Endothelial cell of umbilical vein (primary cell): ENCODE data around the gene SPEN.

Experiments used
- EZH2 ChIP-seq: IDR thresholded peaks from 2 replicates; pipeline ENCODE4 v1.6.1; 2012; ENCODE audit warnings: borderline replicate concordance, low read depth, mild to moderate bottlenecking, moderate library complexity, low read length, inconsistent platforms; ENCODE audit not compliant: severe bottlenecking
- GATA2 ChIP-seq: IDR thresholded peaks from 2 replicates; pipeline ENCODE4 v1.7.0; 2011; ENCODE audit warnings: low read depth, mild to moderate bottlenecking, moderate library complexity, mixed read lengths, low read length; ENCODE audit not compliant: insufficient read length, insufficient read depth
- MYC ChIP-seq: IDR thresholded peaks from one replicate; pipeline ENCODE4 v1.6.1; 2011; ENCODE audit warnings: mild to moderate bottlenecking, low read depth, low read length
- POLR2A ChIP-seq: IDR thresholded peaks from 2 replicates; pipeline ENCODE4 v1.6.1; 2012; ENCODE audit warnings: low read depth, mild to moderate bottlenecking, control low read depth, low read length
- POLR2AphosphoS5 ChIP-seq: IDR thresholded peaks from 2 replicates; pipeline ENCODE4 v1.6.1; 2012; ENCODE audit warnings: low read depth, mild to moderate bottlenecking, control low read depth, low read length, moderate library complexity; ENCODE audit not compliant: insufficient read depth
- TF ChIP-seq, protein P1 (sequence below), 2 donors: IDR thresholded peaks; 1 replicate in 1 of 2; 2 replicates in 1 of 2; pipeline ENCODE4 v1.5.1; 2011; ENCODE audit warnings: low read length in 2 of 2, mild to moderate bottlenecking in 2 of 2, moderate library complexity in 2 of 2, control low read depth in 1 of 2, inconsistent platforms in 1 of 2, low read depth in 1 of 2; ENCODE audit not compliant: insufficient read depth in 1 of 2; ENCODE audit errors: extremely low read depth in 1 of 2
- TF ChIP-seq, protein P2 (sequence below): IDR thresholded peaks from 2 replicates; pipeline ENCODE4 v1.6.1; 2011; ENCODE audit not compliant: insufficient read depth, insufficient read length

DNA sequence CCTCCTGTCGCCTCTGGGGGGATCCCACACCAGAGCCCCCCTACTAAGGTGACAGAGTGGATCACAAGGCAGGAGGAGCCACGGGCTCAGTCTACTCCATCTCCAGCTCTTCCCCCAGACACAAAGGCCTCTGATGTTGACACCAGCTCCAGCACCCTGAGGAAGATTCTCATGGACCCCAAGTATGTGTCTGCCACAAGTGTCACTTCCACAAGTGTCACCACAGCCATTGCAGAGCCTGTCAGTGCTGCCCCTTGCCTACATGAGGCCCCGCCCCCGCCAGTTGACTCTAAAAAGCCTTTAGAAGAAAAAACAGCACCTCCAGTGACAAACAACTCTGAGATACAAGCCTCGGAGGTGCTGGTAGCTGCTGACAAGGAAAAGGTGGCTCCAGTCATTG, 86.2 kb downstream of the SPEN start:
- TF ChIP-seq, protein P1, sequence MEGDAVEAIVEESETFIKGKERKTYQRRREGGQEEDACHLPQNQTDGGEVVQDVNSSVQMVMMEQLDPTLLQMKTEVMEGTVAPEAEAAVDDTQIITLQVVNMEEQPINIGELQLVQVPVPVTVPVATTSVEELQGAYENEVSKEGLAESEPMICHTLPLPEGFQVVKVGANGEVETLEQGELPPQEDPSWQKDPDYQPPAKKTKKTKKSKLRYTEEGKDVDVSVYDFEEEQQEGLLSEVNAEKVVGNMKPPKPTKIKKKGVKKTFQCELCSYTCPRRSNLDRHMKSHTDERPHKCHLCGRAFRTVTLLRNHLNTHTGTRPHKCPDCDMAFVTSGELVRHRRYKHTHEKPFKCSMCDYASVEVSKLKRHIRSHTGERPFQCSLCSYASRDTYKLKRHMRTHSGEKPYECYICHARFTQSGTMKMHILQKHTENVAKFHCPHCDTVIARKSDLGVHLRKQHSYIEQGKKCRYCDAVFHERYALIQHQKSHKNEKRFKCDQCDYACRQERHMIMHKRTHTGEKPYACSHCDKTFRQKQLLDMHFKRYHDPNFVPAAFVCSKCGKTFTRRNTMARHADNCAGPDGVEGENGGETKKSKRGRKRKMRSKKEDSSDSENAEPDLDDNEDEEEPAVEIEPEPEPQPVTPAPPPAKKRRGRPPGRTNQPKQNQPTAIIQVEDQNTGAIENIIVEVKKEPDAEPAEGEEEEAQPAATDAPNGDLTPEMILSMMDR (IDR thresholded peaks at IDR 0.05; ENCODE audit: extremely low read depth in 1 of 2, insufficient read depth in 1 of 2, low read depth in 1 of 2, low read length in 2 of 2): no peak
- TF ChIP-seq GATA2: no peak
- TF ChIP-seq POLR2A: no peak
- TF ChIP-seq MYC: no peak
- TF ChIP-seq EZH2: no peak
- no peak for TF ChIP-seq POLR2AphosphoS5
- TF ChIP-seq, protein P2, sequence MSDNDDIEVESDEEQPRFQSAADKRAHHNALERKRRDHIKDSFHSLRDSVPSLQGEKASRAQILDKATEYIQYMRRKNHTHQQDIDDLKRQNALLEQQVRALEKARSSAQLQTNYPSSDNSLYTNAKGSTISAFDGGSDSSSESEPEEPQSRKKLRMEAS: no peak
